GM23338 (cell line): ENCODE measurements around the gene KRT38.

Experiments used
- CREB1 ChIP-seq: fragments of 250-450 bp; sonication (Bioruptor Pico); IDR thresholded peaks from 2 replicates; pipeline ENCODE4 v1.5.0; 2020; ENCODE audit warnings: low read depth, mild to moderate bottlenecking, moderate library complexity
- EZH2 ChIP-seq: fragments of 200-600 bp; sonication (generic); IDR thresholded peaks from one replicate; pipeline ENCODE4 v1.8.0; 2017; ENCODE audit warnings: antibody characterized with exemption, mild to moderate bottlenecking, low read depth; ENCODE audit not compliant: unreplicated experiment
- JUNB ChIP-seq: IDR thresholded peaks from one replicate; pipeline ENCODE4 v1.6.1; 2016; ENCODE audit warnings: antibody characterized with exemption; ENCODE audit not compliant: unreplicated experiment
- POLR2AphosphoS5 ChIP-seq: IDR thresholded peaks from 2 replicates; pipeline ENCODE4 v1.6.1; 2016; ENCODE audit warnings: antibody characterized with exemption, low read depth
- ZNF462 ChIP-seq: fragments of 250-450 bp; sonication (Bioruptor Pico); IDR thresholded peaks from 2 replicates; pipeline ENCODE4 v1.5.0; 2020; ENCODE audit warnings: mild to moderate bottlenecking, moderate library complexity
- TF ChIP-seq, protein P1 (sequence below), 2 experiments: fragments of 200-600 bp in 1 of 2; sonication (generic) in 1 of 2; conservative IDR thresholded peaks; 2 replicates each; pipeline versions ENCODE4 v1.5.1 to v1.6.1; 2016 to 2017; ENCODE audit warnings: antibody characterized with exemption in 2 of 2, low read depth in 2 of 2, mild to moderate bottlenecking in 2 of 2, moderate library complexity in 1 of 2
- TF ChIP-seq, protein P2 (sequence below): IDR thresholded peaks from one replicate; pipeline ENCODE4 v1.6.1; 2018; ENCODE audit warnings: antibody characterized with exemption; ENCODE audit not compliant: unreplicated experiment

GRCh38 chr17:41468346-41468745 is 27.6 kb upstream of the KRT38 start:
- TF ChIP-seq POLR2AphosphoS5 (no peak), JUNB (no peak), EZH2 (no peak), CREB1 (CRISPR knock-in tag) (no peak), ZNF462 (CRISPR knock-in tag) (no peak)
- TF ChIP-seq, protein P1, sequence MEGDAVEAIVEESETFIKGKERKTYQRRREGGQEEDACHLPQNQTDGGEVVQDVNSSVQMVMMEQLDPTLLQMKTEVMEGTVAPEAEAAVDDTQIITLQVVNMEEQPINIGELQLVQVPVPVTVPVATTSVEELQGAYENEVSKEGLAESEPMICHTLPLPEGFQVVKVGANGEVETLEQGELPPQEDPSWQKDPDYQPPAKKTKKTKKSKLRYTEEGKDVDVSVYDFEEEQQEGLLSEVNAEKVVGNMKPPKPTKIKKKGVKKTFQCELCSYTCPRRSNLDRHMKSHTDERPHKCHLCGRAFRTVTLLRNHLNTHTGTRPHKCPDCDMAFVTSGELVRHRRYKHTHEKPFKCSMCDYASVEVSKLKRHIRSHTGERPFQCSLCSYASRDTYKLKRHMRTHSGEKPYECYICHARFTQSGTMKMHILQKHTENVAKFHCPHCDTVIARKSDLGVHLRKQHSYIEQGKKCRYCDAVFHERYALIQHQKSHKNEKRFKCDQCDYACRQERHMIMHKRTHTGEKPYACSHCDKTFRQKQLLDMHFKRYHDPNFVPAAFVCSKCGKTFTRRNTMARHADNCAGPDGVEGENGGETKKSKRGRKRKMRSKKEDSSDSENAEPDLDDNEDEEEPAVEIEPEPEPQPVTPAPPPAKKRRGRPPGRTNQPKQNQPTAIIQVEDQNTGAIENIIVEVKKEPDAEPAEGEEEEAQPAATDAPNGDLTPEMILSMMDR (conservative IDR thresholded peaks at IDR 0.05; ENCODE audit: low read depth in 2 of 2), result no peak
- TF ChIP-seq, protein P2, sequence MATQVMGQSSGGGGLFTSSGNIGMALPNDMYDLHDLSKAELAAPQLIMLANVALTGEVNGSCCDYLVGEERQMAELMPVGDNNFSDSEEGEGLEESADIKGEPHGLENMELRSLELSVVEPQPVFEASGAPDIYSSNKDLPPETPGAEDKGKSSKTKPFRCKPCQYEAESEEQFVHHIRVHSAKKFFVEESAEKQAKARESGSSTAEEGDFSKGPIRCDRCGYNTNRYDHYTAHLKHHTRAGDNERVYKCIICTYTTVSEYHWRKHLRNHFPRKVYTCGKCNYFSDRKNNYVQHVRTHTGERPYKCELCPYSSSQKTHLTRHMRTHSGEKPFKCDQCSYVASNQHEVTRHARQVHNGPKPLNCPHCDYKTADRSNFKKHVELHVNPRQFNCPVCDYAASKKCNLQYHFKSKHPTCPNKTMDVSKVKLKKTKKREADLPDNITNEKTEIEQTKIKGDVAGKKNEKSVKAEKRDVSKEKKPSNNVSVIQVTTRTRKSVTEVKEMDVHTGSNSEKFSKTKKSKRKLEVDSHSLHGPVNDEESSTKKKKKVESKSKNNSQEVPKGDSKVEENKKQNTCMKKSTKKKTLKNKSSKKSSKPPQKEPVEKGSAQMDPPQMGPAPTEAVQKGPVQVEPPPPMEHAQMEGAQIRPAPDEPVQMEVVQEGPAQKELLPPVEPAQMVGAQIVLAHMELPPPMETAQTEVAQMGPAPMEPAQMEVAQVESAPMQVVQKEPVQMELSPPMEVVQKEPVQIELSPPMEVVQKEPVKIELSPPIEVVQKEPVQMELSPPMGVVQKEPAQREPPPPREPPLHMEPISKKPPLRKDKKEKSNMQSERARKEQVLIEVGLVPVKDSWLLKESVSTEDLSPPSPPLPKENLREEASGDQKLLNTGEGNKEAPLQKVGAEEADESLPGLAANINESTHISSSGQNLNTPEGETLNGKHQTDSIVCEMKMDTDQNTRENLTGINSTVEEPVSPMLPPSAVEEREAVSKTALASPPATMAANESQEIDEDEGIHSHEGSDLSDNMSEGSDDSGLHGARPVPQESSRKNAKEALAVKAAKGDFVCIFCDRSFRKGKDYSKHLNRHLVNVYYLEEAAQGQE, result no peak
